ENCODE measurements around the gene SPIRE1.

DNA sequence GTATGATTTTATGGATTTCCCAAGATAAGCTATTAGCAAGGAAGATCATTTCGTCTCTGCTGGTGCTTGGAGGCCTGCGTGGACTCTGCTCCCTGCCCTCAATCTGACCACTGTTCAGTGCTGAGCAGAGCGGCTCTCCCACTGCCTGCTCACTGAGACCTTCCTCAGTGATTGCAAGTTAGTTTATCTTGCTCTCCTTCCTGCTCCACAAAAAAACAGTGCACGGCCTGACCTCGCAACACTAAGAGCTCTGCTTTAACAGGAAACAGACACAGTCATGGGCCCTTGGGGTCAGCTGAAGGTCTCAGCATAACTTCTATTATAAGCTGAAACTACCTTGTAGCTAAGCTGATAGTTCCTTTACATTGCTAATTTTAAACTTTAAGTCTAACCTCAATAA lies 197.0 kb downstream of the SPIRE1 start:
- no peak for TF ChIP-seq EZH2 (IDR thresholded peaks at IDR 0.05; ENCODE audit: insufficient read depth, poor library complexity, severe bottlenecking)
- no peak for TF ChIP-seq EZH2phosphoT487 (IDR thresholded peaks at IDR 0.05; ENCODE audit: insufficient read depth, low read depth)

All from GM23248 (cell line).